Activated T-cell treated with anti-CD3 and anti-CD28 coated beads for 1 hour (primary cell): ENCODE measurements around the gene TM9SF3.
"Not testable (repeated sequence)": the region's sequence is repeated elsewhere in the genome, so short reads cannot be mapped to it uniquely, and the experiment has no call there.

Experiments
- DNase-seq: peaks from one replicate; pipeline ENCODE4 v3.0.0-alpha.2; 2020; ENCODE audit warnings: low read depth

TM9SF3 gene

DNA sequence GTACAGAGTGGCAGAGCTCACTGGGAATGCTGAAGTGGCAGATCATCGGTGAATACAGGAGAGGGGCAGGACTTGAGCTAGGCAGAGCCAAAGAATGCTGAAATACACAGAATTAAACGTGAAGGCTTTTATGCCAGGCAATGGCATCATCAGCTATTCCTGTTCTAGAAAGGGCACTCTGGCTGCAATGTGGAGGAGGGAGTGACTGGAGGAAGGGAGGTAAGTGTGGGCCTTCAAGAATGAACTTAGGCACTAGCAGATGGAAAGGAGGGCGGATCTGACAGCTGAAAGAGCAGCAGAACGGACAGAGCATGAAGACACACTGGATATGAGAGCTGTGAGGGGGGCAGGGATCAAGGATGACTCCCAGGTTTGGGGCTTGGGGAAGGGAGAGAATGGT lies 12.0 kb upstream of the TM9SF3 start:
- DNase-seq: no peak

DNA sequence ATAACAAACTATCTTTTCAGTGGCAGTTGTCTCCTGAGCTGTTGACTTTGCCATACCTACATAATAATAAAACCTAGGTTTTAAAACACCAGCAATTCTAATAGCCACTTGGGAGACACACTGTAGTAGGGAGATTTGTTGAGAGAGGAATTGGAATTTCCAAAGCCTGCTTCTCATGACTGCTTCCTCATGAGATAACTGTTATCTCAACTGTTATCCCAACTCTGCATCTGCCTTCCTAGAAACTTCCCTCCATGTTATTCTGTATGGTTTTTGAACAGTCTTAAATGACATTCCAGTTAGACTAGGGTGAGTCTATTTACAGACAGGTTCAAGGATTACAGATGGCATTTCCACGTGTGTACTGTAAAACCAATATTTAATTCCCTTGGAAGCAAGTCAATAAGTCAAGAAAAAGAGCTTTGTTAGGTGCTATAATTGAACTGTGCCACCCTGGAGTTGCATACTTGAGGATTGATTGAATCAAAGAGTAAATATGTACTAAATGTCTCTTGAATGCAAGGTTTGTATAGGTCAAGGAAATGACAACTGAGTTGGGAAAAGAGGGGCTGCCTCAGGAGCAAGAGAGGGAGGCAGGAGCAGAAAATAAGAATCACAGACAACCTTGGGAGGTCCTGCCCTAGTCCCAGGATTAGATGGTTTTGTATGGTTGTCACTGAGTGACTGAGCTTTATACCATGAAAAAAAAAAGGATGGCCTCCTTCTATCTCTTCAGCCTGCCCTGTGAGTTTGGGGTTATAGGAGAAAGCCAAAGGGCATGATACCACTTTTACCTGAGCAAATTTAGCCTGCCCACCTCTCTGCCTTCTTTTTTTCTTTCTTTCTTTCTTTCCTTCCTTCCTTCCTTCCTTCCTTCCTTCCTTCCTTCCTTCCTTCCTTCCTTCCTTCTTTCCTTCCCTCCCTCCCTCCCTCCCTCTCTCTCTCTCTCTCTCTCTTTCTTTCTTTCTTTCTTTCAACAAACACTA lies 9.9 kb upstream of the TM9SF3 start:
- DNase-seq: no peak

DNA sequence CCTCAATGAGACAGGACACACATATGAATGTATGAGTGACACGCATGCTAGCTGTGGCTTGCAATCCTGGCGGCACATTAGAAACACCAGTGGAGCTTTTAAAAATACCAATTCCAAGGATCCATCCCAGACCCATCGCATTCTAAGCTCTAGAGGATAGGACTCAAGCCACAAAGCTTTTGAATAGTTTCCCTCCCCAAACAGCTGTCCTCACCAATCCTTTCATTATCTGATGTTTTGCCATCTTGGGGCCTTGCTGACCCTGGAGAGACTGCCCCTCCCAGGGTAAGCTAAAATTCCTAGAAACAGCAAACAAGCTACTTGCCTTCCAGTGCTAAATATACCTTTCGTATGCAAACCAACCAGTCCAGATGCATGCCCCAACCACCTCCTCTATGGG lies 8.9 kb upstream of the TM9SF3 start:
- no peak for DNase-seq

DNA sequence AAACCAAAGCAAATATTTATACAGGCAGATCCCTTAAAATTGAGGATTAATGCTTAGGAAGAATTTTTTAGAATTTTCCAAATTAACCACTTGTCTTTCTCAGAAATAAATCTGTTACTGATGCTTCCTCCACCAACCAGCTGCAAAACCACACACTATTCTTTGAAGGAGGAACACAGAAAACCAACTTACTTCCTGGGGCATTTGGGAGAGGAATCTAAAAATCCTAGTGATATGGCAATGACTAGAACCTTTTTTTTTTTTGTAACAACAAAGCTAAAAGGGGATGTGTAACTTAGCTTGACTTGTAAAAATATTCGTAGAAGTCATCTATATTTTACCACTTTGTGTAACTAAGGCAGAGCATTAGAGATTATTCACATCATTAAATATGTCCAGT lies 5.1 kb upstream of the TM9SF3 start:
- no peak for DNase-seq

GRCh38 chr10:96588616-96589419 lies 2.0 kb upstream of the TM9SF3 start:
- no peak for DNase-seq

DNA sequence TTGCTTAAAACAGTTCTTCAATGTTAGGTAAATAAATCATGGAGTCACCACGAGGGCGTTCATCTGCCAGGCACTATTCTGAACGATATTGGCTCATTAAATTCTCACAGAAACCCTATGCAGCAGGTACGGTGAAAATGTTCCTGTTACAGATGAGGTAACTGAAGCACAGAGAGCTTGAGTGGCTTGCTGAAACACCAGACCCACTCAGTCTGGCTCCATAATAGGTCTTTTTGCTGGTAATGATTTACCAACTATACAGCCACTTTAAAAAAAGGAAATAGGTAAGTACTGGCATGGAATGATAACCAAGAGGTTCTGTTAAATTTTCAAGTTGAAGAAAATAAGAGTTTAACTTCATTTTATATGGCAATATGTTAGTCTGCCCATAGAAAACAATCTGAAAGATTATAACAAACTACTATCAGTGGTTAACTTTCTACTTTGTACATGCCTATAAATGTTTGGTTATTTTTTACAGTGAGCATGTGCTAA lies 1.3 kb upstream of the TM9SF3 start:
- no peak for DNase-seq

DNA sequence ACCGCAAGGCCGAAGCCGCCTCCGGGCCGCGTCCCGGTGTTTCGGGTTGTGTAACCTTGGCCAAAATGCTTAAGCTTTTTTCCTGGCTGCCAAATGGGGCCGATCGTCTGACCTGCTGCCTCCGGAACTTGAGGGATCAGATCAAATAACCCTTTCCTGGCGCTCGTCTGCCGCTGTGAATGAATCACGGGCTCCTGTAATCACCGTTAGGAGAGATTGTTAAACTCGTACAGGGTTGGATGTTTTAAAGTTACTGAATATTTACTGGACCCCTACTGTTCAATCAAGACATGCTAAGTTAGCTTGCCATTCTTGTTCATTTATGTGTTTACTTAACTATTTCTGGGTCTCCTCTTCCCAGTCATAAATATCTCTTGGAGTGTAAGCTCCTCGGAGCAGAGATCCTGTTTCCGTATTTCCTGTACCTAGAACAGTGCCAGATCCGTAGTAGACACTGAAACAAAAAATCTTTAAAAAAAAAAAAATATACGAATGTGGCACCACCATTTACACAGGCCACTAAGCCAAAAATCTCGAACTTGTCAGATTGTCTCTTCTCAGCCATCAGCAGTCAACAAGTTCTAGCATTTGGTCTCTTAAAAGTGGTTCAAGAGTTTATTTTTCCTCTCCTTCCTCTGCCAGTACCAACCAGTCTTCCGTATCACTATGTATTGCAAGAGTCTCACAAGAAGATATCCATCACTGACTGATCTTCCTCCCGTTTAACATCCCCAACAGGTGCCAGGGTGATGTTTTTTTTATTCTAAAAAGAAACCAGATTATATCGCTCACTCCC lies 650 bp upstream of the TM9SF3 start:
- DNase-seq: peak; percentile 39

DNA sequence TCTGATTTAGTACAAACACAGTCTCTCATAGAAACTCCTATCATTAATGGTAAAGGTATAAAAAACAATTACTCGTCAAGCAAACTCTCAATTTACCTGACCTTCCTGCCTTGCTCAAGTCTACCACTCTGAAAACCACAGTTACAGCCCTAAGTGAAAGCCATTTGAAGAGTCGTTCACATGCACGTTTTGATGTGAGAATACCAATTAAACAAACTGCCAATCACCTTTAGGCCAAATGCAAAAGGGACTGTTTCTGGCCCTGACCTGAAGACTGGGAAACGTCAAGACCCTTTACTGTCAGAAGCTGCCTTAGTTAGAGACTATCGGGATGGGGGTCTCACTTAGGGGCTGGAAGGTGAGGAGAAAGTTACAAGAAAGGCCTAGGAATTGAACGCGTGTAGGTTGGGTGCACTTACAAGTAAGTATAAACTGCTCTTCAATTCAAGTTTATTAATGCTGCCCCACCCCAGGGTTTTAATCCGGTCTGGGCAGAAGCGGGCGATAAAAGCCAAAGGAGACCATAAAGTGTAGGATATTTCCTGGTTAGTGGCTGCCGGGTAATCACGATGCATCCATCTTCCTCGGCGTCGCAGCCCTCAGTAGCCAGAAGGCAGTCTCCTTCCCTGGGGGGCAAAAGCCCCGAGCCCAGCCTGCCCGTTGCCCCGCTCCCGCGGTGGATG lies 935 bp downstream of the TM9SF3 start:
- no peak for DNase-seq

- DNase-seq: no peak
These were observed 2.3 kb downstream of the TM9SF3 start for GRCh38 chr10:96584474-96584873.

DNA sequence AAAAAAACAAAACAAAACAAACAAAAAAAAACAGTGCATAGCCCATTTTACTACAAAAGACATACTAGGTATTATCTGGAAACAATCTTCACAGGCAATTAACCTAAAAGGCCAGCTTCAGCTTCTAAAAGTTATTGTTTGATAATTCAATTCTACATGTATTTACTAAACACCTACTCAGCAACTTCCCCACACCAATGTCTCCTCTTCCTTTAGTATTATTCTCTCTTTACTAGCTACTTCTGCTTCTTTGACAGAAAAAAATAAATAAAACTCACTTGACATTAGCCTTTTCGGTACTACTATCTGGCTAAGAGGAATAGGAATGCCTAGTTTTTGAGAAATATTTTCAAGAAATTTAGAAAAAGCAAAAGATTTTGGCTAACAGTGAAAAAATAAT lies 2.8 kb downstream of the TM9SF3 start:
- no peak for DNase-seq

DNA sequence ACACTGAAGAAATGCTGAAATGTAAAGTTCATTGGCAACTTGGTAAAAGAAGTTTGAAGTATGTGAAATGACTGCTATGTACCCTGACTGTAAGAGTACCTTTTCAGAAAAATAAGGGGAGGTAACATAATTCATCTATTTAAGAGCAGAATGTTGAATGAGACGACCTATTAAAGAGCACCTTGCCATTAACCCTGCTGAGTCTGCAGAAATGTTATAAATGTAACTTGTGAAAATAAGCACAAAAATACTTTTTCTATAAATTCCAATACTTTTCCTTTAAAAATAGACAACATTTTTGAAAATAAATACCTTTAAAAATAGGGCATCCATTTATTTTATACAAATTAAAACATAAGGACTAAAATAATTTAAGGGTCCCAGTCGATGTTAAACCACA lies 7.7 kb downstream of the TM9SF3 start:
- DNase-seq: no peak

DNA sequence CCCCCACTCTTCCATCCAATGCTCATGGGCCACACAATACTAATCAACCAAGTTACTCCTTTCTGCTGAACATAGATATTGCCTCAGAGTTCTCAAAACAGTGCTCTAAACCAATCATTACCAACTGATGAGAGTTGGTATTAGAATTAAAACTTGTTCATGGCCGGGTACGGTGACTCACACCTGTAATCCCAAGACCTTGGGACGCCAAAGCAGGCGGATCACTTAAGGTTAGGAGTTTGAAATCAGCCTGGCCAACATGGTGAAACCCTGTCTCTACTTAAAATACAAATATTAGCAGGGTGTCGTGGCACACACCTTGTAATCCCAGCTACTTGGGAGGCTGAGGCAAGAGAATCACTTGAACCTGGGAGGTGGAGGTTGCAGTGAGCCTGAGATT lies 8.2 kb downstream of the TM9SF3 start:
- no peak for DNase-seq

DNA sequence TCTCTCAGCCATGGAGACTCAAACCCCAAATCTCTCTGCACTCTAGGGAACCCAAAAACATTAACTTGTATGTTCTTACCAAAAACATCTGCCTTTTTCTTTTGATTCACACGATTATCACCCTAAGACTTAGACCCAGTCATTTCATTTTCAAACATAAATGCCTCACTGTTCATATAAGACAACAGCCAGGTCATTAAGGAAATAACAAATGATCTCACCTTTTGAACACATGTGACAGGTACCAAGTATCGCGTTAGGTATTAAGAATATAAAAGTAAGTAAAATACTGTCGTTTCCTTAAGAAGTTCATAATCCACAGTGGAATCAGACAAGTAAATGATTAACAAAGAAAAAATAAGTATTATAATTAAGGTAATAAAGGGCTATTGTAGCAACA lies 8.8 kb downstream of the TM9SF3 start:
- no peak for DNase-seq

DNA sequence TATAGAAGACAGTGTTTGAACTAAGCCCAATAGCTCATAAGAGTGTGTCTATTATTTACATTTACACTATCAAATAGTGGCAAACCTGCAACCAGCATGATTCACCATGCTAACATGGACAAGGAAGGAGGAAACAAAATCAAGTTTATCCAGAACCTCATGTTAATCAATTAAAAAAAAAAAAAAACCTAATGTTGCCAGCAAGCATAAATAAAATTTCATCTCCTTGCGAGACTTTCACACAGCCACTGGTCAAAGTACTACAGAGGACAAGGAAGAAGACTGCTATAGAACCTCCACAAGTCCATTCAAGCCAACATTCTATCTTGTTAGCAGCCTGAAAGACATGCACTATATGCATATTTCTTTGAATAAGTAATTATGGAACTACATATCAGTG lies 9.7 kb downstream of the TM9SF3 start:
- no peak for DNase-seq

- no peak for DNase-seq
These were observed 10.4 kb downstream of the TM9SF3 start for GRCh38 chr10:96576277-96576980.

DNA sequence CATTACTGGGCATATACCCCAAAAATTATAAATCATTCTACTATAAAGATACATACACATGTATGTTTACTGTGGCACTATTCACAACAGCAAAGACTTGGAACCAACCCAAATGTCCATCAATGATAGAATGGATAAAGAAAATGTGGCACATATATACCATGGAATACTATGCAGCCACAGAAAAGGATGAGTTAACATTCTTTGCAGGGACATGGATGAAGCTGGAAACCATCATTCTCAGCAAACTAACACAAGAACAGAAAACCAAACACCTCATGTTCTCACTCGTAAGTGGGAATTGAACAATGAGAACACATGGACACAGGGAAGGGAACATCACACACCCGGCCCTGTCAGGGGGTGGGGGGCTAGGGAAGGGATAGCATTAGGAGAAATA lies 12.2 kb downstream of the TM9SF3 start:
- not testable (repeated sequence) for DNase-seq

GRCh38 chr10:96573036-96573435 lies 13.8 kb downstream of the TM9SF3 start:
- DNase-seq: no peak

GRCh38 chr10:96570983-96571964 lies 15.5 kb downstream of the TM9SF3 start:
- DNase-seq: no peak

DNA sequence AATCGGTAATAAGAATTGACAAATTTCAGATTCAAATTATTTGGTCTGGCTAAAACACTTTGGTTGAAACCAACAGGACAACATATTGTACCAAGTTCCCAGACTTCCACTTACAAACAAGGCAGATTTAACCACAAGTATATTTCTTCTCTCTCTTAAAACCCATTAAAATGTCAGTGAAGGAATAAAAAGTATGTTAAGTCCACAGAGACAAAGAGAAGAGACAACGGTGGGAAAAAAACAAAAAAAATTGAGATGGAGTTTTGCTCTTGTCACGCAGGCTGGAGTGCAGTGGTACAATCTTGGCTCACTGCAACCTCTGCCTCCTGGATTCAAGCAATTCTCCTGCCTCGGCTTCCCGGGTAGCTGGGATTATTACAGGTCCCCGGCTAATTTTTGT lies 16.3 kb downstream of the TM9SF3 start:
- no peak for DNase-seq

DNA sequence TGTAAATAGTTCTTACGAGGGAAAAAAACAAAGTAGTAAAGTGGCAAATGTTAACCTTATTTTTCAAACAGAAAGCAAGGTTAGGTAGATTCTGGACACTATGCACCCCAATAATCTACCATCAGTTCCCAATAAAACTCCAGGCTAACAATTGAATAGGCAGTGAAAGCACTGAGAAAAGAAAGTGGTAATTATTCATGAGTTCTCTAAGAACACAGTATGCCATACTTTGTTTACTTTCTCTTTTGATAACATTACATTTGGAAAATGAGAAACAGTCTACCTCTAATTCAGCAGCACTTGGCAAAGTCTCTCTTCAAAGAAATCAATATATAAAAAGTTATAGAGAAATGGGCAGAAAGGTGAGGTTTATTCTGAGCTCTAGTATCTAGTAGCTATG lies 18.4 kb downstream of the TM9SF3 start:
- DNase-seq: no peak
